Loucy (cell line): ENCODE results near the gene SDK2.

Experiments used
- CTCF ChIP-seq: fragments of 200-600 bp; sonication (generic); conservative IDR thresholded peaks from 2 replicates; pipeline ENCODE4 v1.5.1; 2014; ENCODE audit warnings: mild to moderate bottlenecking, antibody characterized with exemption, low read length
- EZH2phosphoT487 ChIP-seq: fragments of 200-600 bp; IDR thresholded peaks from 2 replicates; pipeline ENCODE4 v1.6.1; 2018; ENCODE audit warnings: antibody characterized with exemption, mild to moderate bottlenecking, moderate library complexity, borderline replicate concordance

GRCh38 chr17:73612031-73612472 is 32.2 kb downstream of the SDK2 start:
- TF ChIP-seq CTCF (no peak), EZH2phosphoT487 (no peak)
